Forelimb muscle (tissue), 1 donor: ENCODE data around the gene CRKL. TPM values are rescaled to one million over a fixed set of nuclear protein-coding genes. Genes with fewer than 3 reads are reported as not detected.

Experiments used
- DNase-seq: peaks from one replicate; pipeline ENCODE4 v3.0.0-alpha.2; 2013; ENCODE audit warnings: low read depth
- polyA plus RNA-seq: library from polyadenylated mRNA; unstranded; fragments of 120-200 nt; gene quantifications from one replicate; pipeline ENCODE4 v1.2.1, GENCODE V29; 2013; ENCODE audit not compliant: insufficient read length

Gene CRKL
- polyA plus RNA-seq, 1 donor = 41.5 TPM

GRCh38 chr22:20981787-20982562 is 64.8 kb downstream of the CRKL start, which contains the start of gene LZTR1:
Gene LZTR1 (plus strand): TSS chr22:20982297. CDS start chr22:20982372, 75 bp downstream.
- peak; percentile 64 for DNase-seq

GRCh38 chr22:20982563-20982882 is 65.3 kb downstream of the CRKL start:
- no peak for DNase-seq

GRCh38 chr22:20983081-20983771 is 66.0 kb downstream of the CRKL start:
- no peak for DNase-seq

- DNase-seq = no peak
These were observed 68.5 kb downstream of the CRKL start for GRCh38 chr22:20985720-20986119.

GRCh38 chr22:20986365-20986764 is 69.2 kb downstream of the CRKL start:
- no peak for DNase-seq

- DNase-seq = no peak
These were observed 70.2 kb downstream of the CRKL start for GRCh38 chr22:20987375-20987774.

GRCh38 chr22:20988573-20989322 is 71.5 kb downstream of the CRKL start:
- DNase-seq = no peak

GRCh38 chr22:20989323-20990138 is 72.3 kb downstream of the CRKL start:
- no peak for DNase-seq

- DNase-seq = no peak
These were observed 73.3 kb downstream of the CRKL start for GRCh38 chr22:20990184-20991180.

GRCh38 chr22:20991252-20992055 is 74.2 kb downstream of the CRKL start:
- no peak for DNase-seq

GRCh38 chr22:20992056-20992442 is 74.8 kb downstream of the CRKL start:
- DNase-seq = no peak

- DNase-seq = no peak
These were observed 75.5 kb downstream of the CRKL start for GRCh38 chr22:20992456-20993303.

GRCh38 chr22:20993304-20994127 is 76.3 kb downstream of the CRKL start:
- DNase-seq = no peak

GRCh38 chr22:20994128-20994901 is 77.1 kb downstream of the CRKL start:
- DNase-seq = no peak

GRCh38 chr22:20994902-20995241 is 77.7 kb downstream of the CRKL start:
- DNase-seq = no peak

GRCh38 chr22:20995329-20996030 is 78.3 kb downstream of the CRKL start:
- DNase-seq = no peak
